Parathyroid adenoma (tissue), 2 donors: ENCODE data around the gene NPAS3.

ENCODE experiments used
- H2AFZ ChIP-seq: fragments of 300-600 bp; sonication (generic); one replicate; pipeline ENCODE4 v1.7.0; 2017; ENCODE audit warnings: antibody characterized with exemption, mild to moderate bottlenecking
- H3K27ac ChIP-seq: fragments of 300-600 bp; sonication (generic); one replicate; pipeline ENCODE4 v1.7.0; 2017
- H3K27me3 ChIP-seq: fragments of 300-600 bp; sonication (generic); one replicate; pipeline ENCODE4 v1.7.0; 2017; ENCODE audit warnings: low read length; ENCODE audit not compliant: control insufficient read depth, insufficient read depth
- H3K36me3 ChIP-seq: fragments of 300-600 bp; sonication (generic); one replicate; pipeline ENCODE4 v1.7.0; 2017; ENCODE audit warnings: low read length; ENCODE audit not compliant: control insufficient read depth, insufficient read depth
- H3K4me1 ChIP-seq: fragments of 300-600 bp; sonication (generic); one replicate; pipeline ENCODE4 v1.7.0; 2017; ENCODE audit warnings: control low read depth
- H3K4me2 ChIP-seq: fragments of 300-600 bp; sonication (generic); one replicate; pipeline ENCODE4 v1.7.0; 2017; ENCODE audit warnings: low read length
- H3K4me3 ChIP-seq: fragments of 300-600 bp; sonication (generic); one replicate; pipeline ENCODE4 v1.7.0; 2017; ENCODE audit warnings: low read depth, low read length
- H3K79me2 ChIP-seq: fragments of 300-600 bp; sonication (generic); one replicate; pipeline ENCODE4 v1.7.0; 2017; ENCODE audit warnings: control low read depth
- H3K9ac ChIP-seq: fragments of 300-600 bp; sonication (generic); one replicate; pipeline ENCODE4 v1.7.0; 2017; ENCODE audit warnings: mild to moderate bottlenecking
- H3K9me3 ChIP-seq: fragments of 300-600 bp; sonication (generic); one replicate; pipeline ENCODE4 v1.7.0; 2017; ENCODE audit warnings: low read length; ENCODE audit not compliant: control insufficient read depth
- CTCF ChIP-seq: fragments of 300-600 bp; sonication (generic); IDR thresholded peaks from one replicate; pipeline ENCODE4 v1.7.0; 2017; ENCODE audit warnings: antibody characterized with exemption, mild to moderate bottlenecking
- donor health status: primary hyperparathyroidism.

Gene NPAS3

GRCh38 chr14:33717866-33718265 lies 779.2 kb downstream of the NPAS3 start:
- Histone ChIP-seq H3K4me2 (no peak overlapping the region), H3K4me1 (no peaks in the 10 kb centered on the region), H3K79me2 (no peaks in the 10 kb centered on the region), H2AFZ (no peak overlapping the region), H3K36me3 (no peaks in the 10 kb centered on the region), H3K4me3 (no peak overlapping the region), H3K9me3 (no peaks in the 10 kb centered on the region), H3K27ac (no peak overlapping the region), H3K27me3 (no peaks in the 10 kb centered on the region), H3K9ac (no peak overlapping the region)
- no peak for TF ChIP-seq CTCF

GRCh38 chr14:33720284-33720787 lies 781.7 kb downstream of the NPAS3 start:
- no peak overlapping the region for H3K27ac ChIP-seq
- no peak overlapping the region for H3K9ac ChIP-seq
- no peaks in the 10 kb centered on the region for H3K79me2 ChIP-seq
- no peaks in the 10 kb centered on the region for H3K4me1 ChIP-seq
- no peak overlapping the region for H3K4me3 ChIP-seq
- no peaks in the 10 kb centered on the region for H3K9me3 ChIP-seq
- no peak for TF ChIP-seq CTCF
- no peak overlapping the region for H3K4me2 ChIP-seq
- H2AFZ ChIP-seq = no peak overlapping the region
- no peaks in the 10 kb centered on the region for H3K27me3 ChIP-seq
- no peaks in the 10 kb centered on the region for H3K36me3 ChIP-seq

GRCh38 chr14:33726685-33727084 lies 788.0 kb downstream of the NPAS3 start:
- no peaks in the 10 kb centered on the region for H3K79me2 ChIP-seq
- H3K4me1 ChIP-seq = no peaks in the 10 kb centered on the region
- no peak overlapping the region for H3K9ac ChIP-seq
- H3K4me3 ChIP-seq = no peak overlapping the region
- no peak for TF ChIP-seq CTCF
- H3K36me3 ChIP-seq = no peaks in the 10 kb centered on the region
- H3K9me3 ChIP-seq = no peaks in the 10 kb centered on the region
- no peak overlapping the region for H3K4me2 ChIP-seq
- H3K27me3 ChIP-seq = no peaks in the 10 kb centered on the region
- H2AFZ ChIP-seq = no peak overlapping the region
- no peak overlapping the region for H3K27ac ChIP-seq

GRCh38 chr14:33727606-33728005 lies 788.9 kb downstream of the NPAS3 start:
- Histone ChIP-seq H3K27me3 (no peaks in the 10 kb centered on the region), H3K4me3 (no peak overlapping the region), H2AFZ (no peak overlapping the region), H3K9ac (no peak overlapping the region), H3K36me3 (no peaks in the 10 kb centered on the region), H3K79me2 (no peaks in the 10 kb centered on the region), H3K27ac (no peak overlapping the region), H3K9me3 (no peaks in the 10 kb centered on the region), H3K4me1 (no peaks in the 10 kb centered on the region), H3K4me2 (no peak overlapping the region)
- TF ChIP-seq CTCF = no peak

GRCh38 chr14:33728010-33728498 lies 789.4 kb downstream of the NPAS3 start:
- no peak overlapping the region for H2AFZ ChIP-seq
- H3K4me2 ChIP-seq = no peak overlapping the region
- no peaks in the 10 kb centered on the region for H3K9me3 ChIP-seq
- H3K36me3 ChIP-seq = no peaks in the 10 kb centered on the region
- H3K27ac ChIP-seq = no peak overlapping the region
- TF ChIP-seq CTCF = no peak
- H3K9ac ChIP-seq = no peak overlapping the region
- no peaks in the 10 kb centered on the region for H3K27me3 ChIP-seq
- H3K4me1 ChIP-seq = no peaks in the 10 kb centered on the region
- H3K79me2 ChIP-seq = no peaks in the 10 kb centered on the region
- H3K4me3 ChIP-seq = no peak overlapping the region
